GM18909 (cell line): ENCODE results near the gene FOXO1.

Experiments used
- ATAC-seq: cut with Tn5 transposase; IDR thresholded peaks from one replicate; pipeline ENCODE4 v1.9.1; 2021; ENCODE audit warnings: mild to moderate bottlenecking; ENCODE audit not compliant: unreplicated experiment, poor library complexity

FOXO1 gene

GRCh38 chr13:40666933-40667621 lies 636 bp upstream of the FOXO1 start:
- ATAC-seq: peak; percentile 18

DNA sequence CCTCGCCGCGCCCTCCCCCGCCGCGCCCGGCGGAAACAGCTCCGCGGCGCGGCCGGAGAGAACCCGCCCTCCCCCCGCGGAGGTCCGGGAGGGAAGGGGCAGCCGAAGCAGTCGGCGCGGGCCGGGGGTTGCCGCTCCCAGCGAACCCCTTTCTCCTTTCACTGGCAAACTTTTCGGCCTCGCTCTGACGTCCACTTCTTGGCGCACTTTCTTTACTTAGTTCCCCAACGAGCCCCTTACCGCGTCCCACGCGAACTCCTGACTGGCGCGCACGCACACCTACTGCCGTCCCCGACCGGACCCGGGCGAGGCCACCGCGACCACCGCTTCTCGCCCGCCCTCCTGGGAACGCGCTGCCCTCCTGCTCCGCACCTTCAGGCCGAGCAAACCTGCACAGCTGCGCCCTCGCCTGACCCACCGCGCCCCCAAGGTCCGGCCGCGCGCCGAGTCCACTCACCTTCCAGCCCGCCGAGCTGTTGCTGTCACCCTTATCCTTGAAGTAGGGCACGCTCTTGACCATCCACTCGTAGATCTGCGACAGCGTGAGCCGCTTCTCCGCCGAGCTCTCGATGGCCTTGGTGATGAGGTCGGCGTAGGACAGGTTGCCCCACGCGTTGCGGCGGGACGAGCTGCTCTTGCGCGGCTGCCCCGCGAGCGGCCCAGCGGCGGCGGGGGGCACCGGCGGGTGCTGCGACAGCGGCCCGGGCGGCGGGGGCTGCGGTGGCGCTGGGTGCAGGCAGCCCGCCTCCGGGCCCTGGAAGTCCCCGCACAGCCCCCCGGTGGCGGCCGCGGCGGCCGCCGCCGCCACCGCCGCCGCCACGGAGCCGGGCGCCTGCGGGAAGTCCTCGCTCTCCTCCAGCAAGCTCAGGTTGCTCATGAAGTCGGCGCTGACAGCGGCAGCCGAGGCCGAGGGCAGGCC lies 1.1 kb downstream of the FOXO1 start:
- peak; percentile 0 for ATAC-seq

- ATAC-seq: peak; percentile 32
Measured at GRCh38 chr13:40664350-40665125, 1.9 kb downstream of the FOXO1 start.

DNA sequence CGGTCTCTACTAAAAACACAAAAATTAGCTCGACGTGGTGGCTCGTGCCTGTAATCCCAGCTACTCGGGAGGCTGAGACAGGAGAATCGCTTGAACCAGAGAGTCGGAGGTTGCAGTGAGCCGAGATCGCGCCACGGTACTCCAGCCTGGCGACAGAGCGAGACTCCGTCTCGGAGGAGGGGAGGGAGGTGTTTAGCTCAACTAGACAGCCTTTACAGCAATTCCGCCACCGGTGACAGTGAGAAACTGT lies 2.4 kb downstream of the FOXO1 start:
- peak; percentile 26 for ATAC-seq

DNA sequence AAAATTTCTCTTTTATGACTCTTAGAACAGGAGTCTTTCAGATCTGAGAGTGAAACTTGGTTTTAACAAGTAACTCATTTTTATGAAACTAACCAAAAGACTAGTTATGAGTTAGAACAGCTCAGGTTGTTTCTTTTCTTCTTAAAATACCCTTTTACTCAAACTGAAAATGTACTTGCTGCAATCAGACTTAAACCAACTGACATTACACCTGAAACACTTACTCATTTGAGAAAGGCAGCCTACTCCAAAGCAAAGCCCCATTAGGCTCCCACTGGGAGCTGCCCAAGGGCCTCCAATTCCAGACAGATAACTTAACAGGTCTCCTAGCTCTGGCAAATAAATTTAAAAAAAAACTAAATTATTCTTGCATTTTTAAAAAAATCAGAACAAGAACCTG lies 3.6 kb downstream of the FOXO1 start:
- ATAC-seq: peak; percentile 22

DNA sequence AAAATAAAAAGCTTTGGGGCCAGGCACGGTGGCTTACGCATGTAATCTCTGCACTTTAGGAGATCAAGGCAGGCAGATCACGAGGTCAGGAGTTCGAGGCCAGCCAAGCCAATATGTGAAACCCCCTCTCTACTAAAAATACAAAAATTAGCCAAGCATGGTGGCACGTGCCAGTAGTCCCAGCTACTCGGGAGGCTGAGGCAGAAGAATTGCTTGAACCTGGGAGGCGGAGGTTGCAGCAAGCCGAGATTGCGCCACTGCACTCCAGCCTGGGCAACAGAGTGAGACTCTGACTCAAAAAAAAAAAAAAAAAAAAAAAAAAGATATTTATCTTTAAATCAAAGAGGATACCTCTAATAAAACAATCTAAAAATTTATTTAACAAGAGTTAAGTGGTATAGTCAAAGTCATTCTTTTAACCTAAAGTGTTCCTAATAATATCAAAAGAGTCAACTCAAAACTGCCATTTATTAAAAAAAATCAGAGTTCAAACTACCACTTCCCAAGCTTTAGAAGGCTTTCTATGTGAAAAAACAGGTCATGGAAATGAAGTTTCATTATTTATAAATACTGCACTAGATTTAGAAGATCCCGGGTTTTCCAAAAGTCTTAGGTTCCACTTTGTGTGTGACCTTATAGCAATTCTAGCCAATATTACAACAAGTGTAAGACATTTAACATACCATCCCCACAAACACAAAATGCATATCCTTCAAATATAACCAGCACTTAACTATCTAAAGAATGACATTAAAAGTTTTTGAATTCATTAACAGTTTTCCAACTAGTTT lies 4.4 kb downstream of the FOXO1 start:
- ATAC-seq: no peak

DNA sequence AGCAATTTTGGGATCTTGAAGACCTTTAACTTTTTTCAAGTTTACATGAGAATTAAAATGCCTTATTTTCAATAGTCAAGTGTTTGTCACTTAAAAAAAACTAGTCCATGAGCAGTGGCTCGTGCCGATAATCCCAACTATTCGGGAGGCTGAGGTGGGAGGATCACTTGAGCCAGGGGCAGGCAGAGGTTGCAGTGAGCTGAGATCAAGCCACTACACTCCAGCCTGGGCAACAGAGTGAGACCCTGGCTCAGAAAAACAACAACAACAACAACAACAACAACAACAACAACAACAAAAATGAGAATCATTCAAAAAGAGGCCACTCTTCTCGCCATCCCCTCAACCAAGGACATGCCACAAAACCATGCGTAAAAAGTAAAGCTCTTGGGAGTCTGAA lies 5.7 kb downstream of the FOXO1 start:
- no peak for ATAC-seq

- ATAC-seq: no peak
Measured at GRCh38 chr13:40660141-40660664, 6.2 kb downstream of the FOXO1 start.

DNA sequence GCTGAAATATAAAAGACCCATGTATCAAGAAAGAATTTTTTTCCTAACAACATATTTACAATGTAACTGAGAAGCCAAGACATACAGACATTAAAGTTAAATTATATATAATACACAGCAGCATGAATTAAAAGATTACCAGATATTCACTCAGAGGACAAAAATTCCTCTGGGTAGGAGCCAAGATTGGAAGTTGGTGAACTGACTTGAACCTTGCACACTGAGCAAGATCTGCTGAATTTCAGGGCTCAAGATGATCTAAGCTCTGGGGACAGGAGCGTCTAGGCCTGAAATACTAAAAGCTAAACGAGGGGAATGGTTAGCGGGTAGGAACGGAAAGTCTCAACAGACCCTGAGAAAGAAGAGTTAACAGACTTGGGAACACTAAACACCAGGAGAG lies 8.5 kb downstream of the FOXO1 start:
- ATAC-seq: no peak

- no peak for ATAC-seq
Measured at GRCh38 chr13:40657307-40657706, 9.1 kb downstream of the FOXO1 start.

GRCh38 chr13:40656358-40656757 lies 10.1 kb downstream of the FOXO1 start:
- ATAC-seq: no peak

DNA sequence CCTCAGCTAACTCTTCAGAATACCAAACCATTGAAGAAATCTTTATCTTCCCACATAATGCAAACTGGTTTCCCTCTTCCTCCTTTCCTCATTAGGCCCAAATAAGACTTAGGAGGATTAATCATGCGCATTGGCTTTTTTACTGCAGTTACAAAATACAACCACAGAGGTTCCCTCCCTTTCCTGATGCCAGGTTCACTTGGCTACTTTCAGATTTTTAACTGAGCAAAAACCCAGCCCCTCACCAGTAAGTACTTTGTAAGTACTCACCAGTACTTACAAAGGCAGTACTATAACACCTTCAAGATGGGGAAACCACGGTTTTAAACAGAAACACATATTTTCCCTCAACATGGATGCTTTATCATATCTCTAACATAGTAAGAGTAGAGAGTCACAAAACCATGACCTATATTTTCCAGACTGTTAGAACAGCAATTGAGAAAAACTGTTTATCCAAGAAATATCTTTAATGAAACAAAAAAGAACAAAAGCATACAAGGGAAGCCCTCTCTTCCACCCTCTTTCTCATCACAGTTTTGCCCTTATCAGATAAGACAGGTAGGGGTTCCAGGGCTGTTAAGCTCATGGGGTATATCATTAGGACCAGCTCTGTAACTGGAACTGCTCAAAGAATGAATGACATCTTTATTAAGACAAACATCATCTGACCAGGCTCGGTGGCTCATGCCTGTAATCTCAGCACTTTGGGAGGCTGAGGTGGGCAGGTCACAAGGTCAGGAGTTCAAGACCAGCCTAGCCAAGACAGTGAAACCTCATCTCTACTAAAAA lies 12.7 kb downstream of the FOXO1 start:
- no peak for ATAC-seq

- peak; percentile 38 for ATAC-seq
Measured at GRCh38 chr13:40652588-40652940, 13.9 kb downstream of the FOXO1 start.

DNA sequence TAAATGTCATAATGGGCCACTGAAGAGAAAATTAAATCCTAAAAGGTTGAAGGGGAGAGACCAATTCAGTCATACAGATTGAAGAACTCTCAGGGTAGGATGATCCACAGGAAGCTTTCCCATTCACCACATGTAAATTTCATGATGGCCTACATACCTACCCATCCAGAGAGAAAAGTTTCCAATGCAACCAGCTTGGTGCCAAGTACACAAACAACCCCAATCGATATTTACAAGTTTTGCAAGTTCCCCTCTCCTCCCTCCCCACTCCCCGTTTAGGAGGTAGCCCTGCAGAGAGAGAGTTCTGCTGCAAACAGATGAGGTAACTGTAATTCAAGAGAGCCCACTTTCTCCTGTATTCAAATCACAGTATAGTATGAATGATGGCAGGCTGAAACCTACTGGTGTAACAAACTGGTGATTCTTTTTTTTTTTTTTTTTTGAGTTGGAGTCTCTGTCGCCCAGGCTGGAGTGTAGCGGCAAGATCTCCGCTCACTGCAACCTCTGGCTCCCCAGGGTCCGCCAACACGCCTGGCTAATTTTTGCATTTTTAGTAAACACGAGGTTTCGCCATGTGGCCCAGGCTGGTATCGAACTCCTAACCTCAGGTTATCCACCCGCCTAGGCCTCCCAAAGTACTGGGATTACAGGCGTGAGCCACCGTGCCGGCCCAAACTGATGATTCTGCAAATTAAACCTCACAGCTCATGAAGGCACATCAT lies 14.4 kb downstream of the FOXO1 start:
- ATAC-seq: peak; percentile 51

- no peak for ATAC-seq
Measured at GRCh38 chr13:40648841-40649240, 17.6 kb downstream of the FOXO1 start.

DNA sequence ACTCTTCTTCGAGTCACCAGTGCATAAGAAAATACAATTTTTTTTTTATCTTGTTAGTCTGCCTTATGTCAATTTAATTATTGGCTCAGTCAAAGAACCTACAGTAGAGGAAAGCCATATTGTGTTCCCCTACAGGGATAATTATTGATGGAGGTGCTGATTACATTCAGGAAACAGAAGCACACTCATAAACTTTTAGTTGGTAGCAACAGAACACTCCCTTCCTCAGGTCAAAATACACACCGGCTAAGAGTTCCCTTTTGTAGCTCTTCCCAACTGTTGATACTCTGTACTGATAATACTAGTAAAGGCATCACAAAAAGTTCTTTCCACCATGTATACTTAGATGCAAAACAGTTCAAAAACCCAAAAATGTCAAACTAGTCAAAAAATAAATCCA lies 18.4 kb downstream of the FOXO1 start:
- no peak for ATAC-seq

- no peak for ATAC-seq
Measured at GRCh38 chr13:40644838-40645604, 21.4 kb downstream of the FOXO1 start.

- no peak for ATAC-seq
Measured at GRCh38 chr13:40640845-40641458, 25.5 kb downstream of the FOXO1 start.
